SH-SY5Y (cell line): ENCODE results near the gene SAMD13.

Experiments
- GATA2 ChIP-seq: IDR thresholded peaks from 2 replicates; pipeline ENCODE4 v1.6.1; 2011; ENCODE audit warnings: mild to moderate bottlenecking, low read depth, low read length
- GATA3 ChIP-seq: IDR thresholded peaks from 2 replicates; pipeline ENCODE4 v1.6.1; 2011; ENCODE audit warnings: low read depth, mild to moderate bottlenecking, low read length, moderate library complexity

SAMD13 gene

GRCh38 chr1:84347932-84348555 is 46.5 kb downstream of the SAMD13 start:
- no peak for TF ChIP-seq GATA2
- TF ChIP-seq GATA3 = no peak

GRCh38 chr1:84348759-84349158 is 47.3 kb downstream of the SAMD13 start:
- TF ChIP-seq GATA3 = no peak
- TF ChIP-seq GATA2 = no peak

GRCh38 chr1:84350104-84350503 is 48.6 kb downstream of the SAMD13 start:
- TF ChIP-seq GATA2 = no peak
- no peak for TF ChIP-seq GATA3

- no peak for TF ChIP-seq GATA2
- no peak for TF ChIP-seq GATA3
These were observed 49.0 kb downstream of the SAMD13 start for GRCh38 chr1:84350550-84350949.

GRCh38 chr1:84352298-84353106 is 51.0 kb downstream of the SAMD13 start:
- TF ChIP-seq GATA2 (peak; percentile 54), GATA3 (no peak)

GRCh38 chr1:84353695-84354094 is 52.2 kb downstream of the SAMD13 start:
- TF ChIP-seq GATA3 = peak; percentile 81
- TF ChIP-seq GATA2 = peak; percentile 72

- TF ChIP-seq GATA2 = no peak
- TF ChIP-seq GATA3 = no peak
These were observed 54.0 kb downstream of the SAMD13 start for GRCh38 chr1:84355556-84355955.

- TF ChIP-seq GATA3 (no peak), GATA2 (no peak)
These were observed 55.4 kb downstream of the SAMD13 start for GRCh38 chr1:84356881-84357280.

GRCh38 chr1:84358695-84359094 is 57.2 kb downstream of the SAMD13 start:
- TF ChIP-seq GATA3 = no peak
- no peak for TF ChIP-seq GATA2

GRCh38 chr1:84360316-84360715 is 58.8 kb downstream of the SAMD13 start:
- TF ChIP-seq GATA2 = no peak
- no peak for TF ChIP-seq GATA3

GRCh38 chr1:84361796-84362195 is 60.3 kb downstream of the SAMD13 start:
- TF ChIP-seq GATA3 = no peak
- TF ChIP-seq GATA2 = no peak

GRCh38 chr1:84363019-84363418 is 61.5 kb downstream of the SAMD13 start:
- TF ChIP-seq GATA3 (no peak), GATA2 (no peak)

- no peak for TF ChIP-seq GATA2
- no peak for TF ChIP-seq GATA3
These were observed 62.1 kb downstream of the SAMD13 start for GRCh38 chr1:84363622-84364021.

- TF ChIP-seq GATA2 (no peak), GATA3 (no peak)
These were observed 64.0 kb downstream of the SAMD13 start for GRCh38 chr1:84365225-84366221.
